Astrocyte (in vitro differentiated cells and primary cell): Measurements from ENCODE around the gene EXD3. TPM values are rescaled to one million over a fixed set of nuclear protein-coding genes. Genes with fewer than 3 reads are reported as not detected.

ENCODE experiments used
- DNase-seq: peaks from one replicate; pipeline ENCODE4 v3.0.0-alpha.2; 2010; ENCODE audit warnings: low read depth
- FAIRE-seq: peaks from 2 replicates; lab custom pipeline; 2011; peaks lifted over from hg19 to GRCh38; lab: Jason Lieb, UNC
- H2AFZ ChIP-seq: 2 replicates; pipeline ENCODE4 v1.6.0; 2012; ENCODE audit warnings: low read depth, low read length, inconsistent platforms
- H3K27ac ChIP-seq: 2 replicates; pipeline ENCODE4 v1.5.1; 2011; ENCODE audit warnings: low read depth, low read length, inconsistent platforms
- H3K27me3 ChIP-seq: 2 replicates; pipeline ENCODE4 v1.6.0; 2011; ENCODE audit warnings: low read length, inconsistent platforms; ENCODE audit not compliant: insufficient read depth
- H3K36me3 ChIP-seq: 2 replicates; pipeline ENCODE4 v1.5.1; 2011; ENCODE audit warnings: low read length, inconsistent platforms; ENCODE audit not compliant: insufficient read depth
- H3K4me1 ChIP-seq: 2 replicates; pipeline ENCODE4 v1.5.1; 2011; ENCODE audit warnings: low read length, inconsistent platforms; ENCODE audit not compliant: insufficient read depth
- H3K4me2 ChIP-seq: 2 replicates; pipeline ENCODE4 v1.6.0; 2012; ENCODE audit warnings: low read length, inconsistent platforms
- H3K4me3 ChIP-seq: 2 replicates; pipeline ENCODE4 v1.5.1; 2011; ENCODE audit warnings: low read depth, mild to moderate bottlenecking, low read length, inconsistent platforms; ENCODE audit not compliant: insufficient read depth
- H3K79me2 ChIP-seq: 2 replicates; pipeline ENCODE4 v1.6.0; 2012; ENCODE audit warnings: mild to moderate bottlenecking, low read length, inconsistent platforms; ENCODE audit not compliant: insufficient read depth
- H3K9ac ChIP-seq: 2 replicates; pipeline ENCODE4 v1.6.0; 2012; ENCODE audit warnings: mild to moderate bottlenecking, low read length, inconsistent platforms
- H3K9me3 ChIP-seq: 2 replicates; pipeline ENCODE4 v1.5.1; 2012; ENCODE audit warnings: low read depth, mild to moderate bottlenecking, low read length, inconsistent platforms; ENCODE audit not compliant: insufficient read depth
- H4K20me1 ChIP-seq: 2 replicates; pipeline ENCODE4 v1.6.0; 2012; ENCODE audit warnings: low read length, inconsistent platforms; ENCODE audit not compliant: insufficient read depth
- H3K27ac Mint-ChIP-seq: one replicate; pipeline ENCODE4 v1.8.0; 2021; ENCODE audit warnings: mild to moderate bottlenecking, mixed read lengths; ENCODE audit not compliant: unreplicated experiment
- H3K27me3 Mint-ChIP-seq: one replicate; pipeline ENCODE4 v1.8.0; 2021; ENCODE audit warnings: low read depth, mixed read lengths; ENCODE audit not compliant: unreplicated experiment
- H3K36me3 Mint-ChIP-seq: one replicate; pipeline ENCODE4 v1.8.0; 2021; ENCODE audit warnings: low read depth, mixed read lengths; ENCODE audit not compliant: unreplicated experiment
- H3K4me1 Mint-ChIP-seq: one replicate; pipeline ENCODE4 v1.8.0; 2021; ENCODE audit warnings: low read depth, mixed read lengths; ENCODE audit not compliant: unreplicated experiment
- H3K4me3 Mint-ChIP-seq: one replicate; pipeline ENCODE4 v1.8.0; 2021; ENCODE audit warnings: mild to moderate bottlenecking, moderate library complexity, mixed read lengths; ENCODE audit not compliant: unreplicated experiment
- H3K9me3 Mint-ChIP-seq: one replicate; pipeline ENCODE4 v1.8.0; 2021; ENCODE audit warnings: mild to moderate bottlenecking, mixed read lengths; ENCODE audit not compliant: unreplicated experiment
- EZH2 ChIP-seq: IDR thresholded peaks from 2 replicates; pipeline ENCODE4 v1.6.1; 2012; ENCODE audit warnings: mild to moderate bottlenecking, low read length, inconsistent platforms; ENCODE audit not compliant: insufficient read depth
- total RNA-seq: library from RNA; stranded (reverse); gene quantifications from 2 replicates; pipeline ENCODE4 v1.2.1, GENCODE V29; 2021
- TF ChIP-seq, protein P1 (sequence below): IDR thresholded peaks from 2 replicates; pipeline ENCODE4 v1.5.1; 2011; ENCODE audit warnings: low read depth, mild to moderate bottlenecking, inconsistent platforms, low read length, moderate library complexity; ENCODE audit not compliant: insufficient read depth

EXD3 gene
- total RNA-seq, 1 donor from 2014 or later, result 8.5 TPM

GRCh38 chr9:137365056-137365455 is 57.9 kb downstream of the EXD3 start:
- no peak overlapping the region for H2AFZ ChIP-seq
- peaks cover 3% of the 10 kb centered on the region for H4K20me1 ChIP-seq
- no peak overlapping the region for H3K27ac ChIP-seq
- Mint-ChIP-seq H3K4me3 (no peak overlapping the region), H3K27ac (no peak overlapping the region), H3K9me3 (peaks cover 10% of the 10 kb centered on the region), H3K36me3 (peaks cover 14% of the 10 kb centered on the region), H3K4me1 (no peaks in the 10 kb centered on the region), H3K27me3 (peaks cover 3% of the 10 kb centered on the region)
- no peak overlapping the region for H3K9ac ChIP-seq
- no peak overlapping the region for H3K4me3 ChIP-seq
- H3K27me3 ChIP-seq, result no peaks in the 10 kb centered on the region
- no peaks in the 10 kb centered on the region for H3K9me3 ChIP-seq
- FAIRE-seq (no peak), DNase-seq (no peak)
- no peak overlapping the region for H3K4me2 ChIP-seq
- H3K4me1 ChIP-seq, result no peaks in the 10 kb centered on the region
- no peak for TF ChIP-seq EZH2
- TF ChIP-seq, protein P1, sequence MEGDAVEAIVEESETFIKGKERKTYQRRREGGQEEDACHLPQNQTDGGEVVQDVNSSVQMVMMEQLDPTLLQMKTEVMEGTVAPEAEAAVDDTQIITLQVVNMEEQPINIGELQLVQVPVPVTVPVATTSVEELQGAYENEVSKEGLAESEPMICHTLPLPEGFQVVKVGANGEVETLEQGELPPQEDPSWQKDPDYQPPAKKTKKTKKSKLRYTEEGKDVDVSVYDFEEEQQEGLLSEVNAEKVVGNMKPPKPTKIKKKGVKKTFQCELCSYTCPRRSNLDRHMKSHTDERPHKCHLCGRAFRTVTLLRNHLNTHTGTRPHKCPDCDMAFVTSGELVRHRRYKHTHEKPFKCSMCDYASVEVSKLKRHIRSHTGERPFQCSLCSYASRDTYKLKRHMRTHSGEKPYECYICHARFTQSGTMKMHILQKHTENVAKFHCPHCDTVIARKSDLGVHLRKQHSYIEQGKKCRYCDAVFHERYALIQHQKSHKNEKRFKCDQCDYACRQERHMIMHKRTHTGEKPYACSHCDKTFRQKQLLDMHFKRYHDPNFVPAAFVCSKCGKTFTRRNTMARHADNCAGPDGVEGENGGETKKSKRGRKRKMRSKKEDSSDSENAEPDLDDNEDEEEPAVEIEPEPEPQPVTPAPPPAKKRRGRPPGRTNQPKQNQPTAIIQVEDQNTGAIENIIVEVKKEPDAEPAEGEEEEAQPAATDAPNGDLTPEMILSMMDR, result no peak
- H3K79me2 ChIP-seq, result no peaks in the 10 kb centered on the region
- no peaks in the 10 kb centered on the region for H3K36me3 ChIP-seq

DNA sequence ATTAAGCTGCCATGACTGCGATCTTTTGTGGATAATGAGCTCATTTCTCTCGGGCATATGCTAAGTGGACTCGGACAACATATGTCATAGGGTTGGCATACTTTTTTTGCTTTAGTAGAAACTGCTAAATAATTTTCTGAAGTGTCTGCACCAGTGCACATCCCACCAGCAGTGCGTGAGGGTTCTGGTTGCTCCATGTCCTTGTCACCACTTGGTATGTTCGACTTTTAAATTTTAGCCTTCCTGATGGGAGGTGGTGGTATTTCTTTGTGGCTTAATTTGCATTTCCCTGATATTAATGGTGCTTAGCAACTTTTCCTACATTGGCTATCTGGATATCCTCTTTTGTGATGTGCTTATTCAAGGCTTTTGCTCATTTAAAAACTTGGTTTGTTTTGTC is 63.1 kb downstream of the EXD3 start:
- peaks cover 31% of the 10 kb centered on the region for H3K9me3 Mint-ChIP-seq
- FAIRE-seq, result no peak

DNA sequence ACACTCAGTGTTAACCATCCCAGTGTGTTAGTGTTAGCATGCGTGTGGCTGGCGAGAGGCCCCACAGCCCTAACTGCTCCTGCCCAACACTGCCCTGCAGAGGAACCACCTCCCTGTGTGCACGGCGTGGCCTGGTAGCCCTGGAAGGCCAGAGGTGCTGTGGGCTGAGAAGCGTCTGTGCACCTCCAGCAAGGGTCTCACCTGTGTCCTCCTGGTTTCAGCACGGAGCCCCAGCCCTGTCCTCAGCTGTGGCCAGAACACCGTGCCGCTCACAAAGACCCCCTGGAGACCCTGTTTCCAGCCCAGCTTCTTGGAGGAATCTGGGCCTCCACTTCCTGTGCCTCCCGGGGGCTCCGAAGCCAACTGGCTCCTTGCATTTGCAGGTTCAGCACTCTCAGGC is 64.8 kb downstream of the EXD3 start:
- H3K36me3 Mint-ChIP-seq, result peaks cover 14% of the 10 kb centered on the region
- H3K9me3 Mint-ChIP-seq, result peaks cover 31% of the 10 kb centered on the region
- FAIRE-seq, result no peak

More for the DNA sequence above, 63.1 kb downstream of the EXD3 start:
- DNase-seq, result no peak
- TF ChIP-seq, protein P1, result no peak
- TF ChIP-seq EZH2, result no peak
- peaks cover 23% of the 10 kb centered on the region for H3K9me3 ChIP-seq
- H3K79me2 ChIP-seq, result no peaks in the 10 kb centered on the region
- H3K4me1 ChIP-seq, result no peaks in the 10 kb centered on the region
- no peak overlapping the region for H3K4me2 ChIP-seq
- no peak overlapping the region for H3K27ac ChIP-seq
- H3K4me3 ChIP-seq, result no peak overlapping the region
- H3K9ac ChIP-seq, result no peak overlapping the region
- no peaks in the 10 kb centered on the region for H4K20me1 ChIP-seq
- Mint-ChIP-seq H3K27ac (no peak overlapping the region), H3K36me3 (peaks cover 14% of the 10 kb centered on the region), H3K4me1 (no peaks in the 10 kb centered on the region), H3K27me3 (peaks cover 5% of the 10 kb centered on the region), H3K4me3 (no peak overlapping the region)
- H3K36me3 ChIP-seq, result no peaks in the 10 kb centered on the region
- H2AFZ ChIP-seq, result no peak overlapping the region
- H3K27me3 ChIP-seq, result no peaks in the 10 kb centered on the region

More for the DNA sequence above, 64.8 kb downstream of the EXD3 start:
- H3K27ac Mint-ChIP-seq, result no peak overlapping the region
- TF ChIP-seq, protein P1, result no peak
- TF ChIP-seq EZH2, result no peak
- H2AFZ ChIP-seq, result no peak overlapping the region
- no peaks in the 10 kb centered on the region for H3K4me1 ChIP-seq
- H3K27me3 ChIP-seq, result no peaks in the 10 kb centered on the region
- H3K27me3 Mint-ChIP-seq, result peaks cover 5% of the 10 kb centered on the region
- H3K9me3 ChIP-seq, result peaks cover 23% of the 10 kb centered on the region
- no peaks in the 10 kb centered on the region for H3K79me2 ChIP-seq
- H3K4me1 Mint-ChIP-seq, result no peaks in the 10 kb centered on the region
- H3K4me2 ChIP-seq, result no peak overlapping the region
- no peak overlapping the region for H3K4me3 ChIP-seq
- DNase-seq, result no peak
- no peaks in the 10 kb centered on the region for H4K20me1 ChIP-seq
- H3K36me3 ChIP-seq, result no peaks in the 10 kb centered on the region
- H3K27ac ChIP-seq, result no peak overlapping the region
- no peak overlapping the region for H3K4me3 Mint-ChIP-seq
- no peak overlapping the region for H3K9ac ChIP-seq
